ENCODE measurements around the gene PTK7. TPM values are rescaled to one million over a fixed set of nuclear protein-coding genes. Genes with fewer than 3 reads are reported as not detected.

The PTK7 gene
- total and polyA plus RNA-seq, 2 experiments from 2014 or later: 127 to 162 TPM

GRCh38 chr6:43036712-43037111, 39.4 kb upstream of the PTK7 start:
- H3K79me2 ChIP-seq: no peaks in the 10 kb centered on the region
- 92% methylated on average over 9 of the region's 9 CpGs for WGBS (ENCODE audit: low lambda C conversion rate, missing lambda C conversion rate)
- H3K9me2 ChIP-seq (replicated peaks; ENCODE audit: insufficient read depth): no peaks in the 10 kb centered on the region
- no peak for DNase-seq (ENCODE audit: low spot score)
- TF ChIP-seq CTCF (IDR thresholded peaks at IDR 0.05; ENCODE audit: poor library complexity): no peak
- no peak for TF ChIP-seq EZH2phosphoT487 (IDR thresholded peaks at IDR 0.05; ENCODE audit: low read depth, severe bottlenecking, unreplicated experiment)
- TF ChIP-seq EZH2 (IDR thresholded peaks at IDR 0.05; ENCODE audit: borderline replicate concordance): no peak
- no peaks in the 10 kb centered on the region for H3K27me3 ChIP-seq
- no peaks in the 10 kb centered on the region for H4K20me1 ChIP-seq (ENCODE audit: insufficient read depth, poor library complexity, severe bottlenecking)
- H3K36me3 ChIP-seq (replicated peaks; ENCODE audit: insufficient read depth, low read depth): no peaks in the 10 kb centered on the region
- H3K4me1 ChIP-seq (ENCODE audit: insufficient read depth): no peaks in the 10 kb centered on the region
- no peak overlapping the region for H3K27ac ChIP-seq
- H3K4me3 ChIP-seq: no peak overlapping the region
- H3K4me2 ChIP-seq: no peak overlapping the region
- H2AFZ ChIP-seq: no peak overlapping the region
- no peaks in the 10 kb centered on the region for H3K9me3 ChIP-seq (ENCODE audit: low read depth)

- H2AFZ ChIP-seq: no peak overlapping the region
- no peaks in the 10 kb centered on the region for H3K79me2 ChIP-seq
- WGBS (ENCODE audit: low lambda C conversion rate, missing lambda C conversion rate): 97% methylated on average over 5 of the region's 5 CpGs
- H3K9me2 ChIP-seq (replicated peaks; ENCODE audit: insufficient read depth): no peaks in the 10 kb centered on the region
- no peaks in the 10 kb centered on the region for H3K4me1 ChIP-seq (ENCODE audit: insufficient read depth)
- H3K27me3 ChIP-seq: no peaks in the 10 kb centered on the region
- TF ChIP-seq EZH2phosphoT487 (IDR thresholded peaks at IDR 0.05; ENCODE audit: low read depth, severe bottlenecking, unreplicated experiment) (no peak), CTCF (IDR thresholded peaks at IDR 0.05; ENCODE audit: poor library complexity) (no peak), EZH2 (IDR thresholded peaks at IDR 0.05; ENCODE audit: borderline replicate concordance) (no peak)
- no peaks in the 10 kb centered on the region for H4K20me1 ChIP-seq (ENCODE audit: insufficient read depth, poor library complexity, severe bottlenecking)
- H3K36me3 ChIP-seq (replicated peaks; ENCODE audit: insufficient read depth, low read depth): no peaks in the 10 kb centered on the region
- H3K4me3 ChIP-seq: no peak overlapping the region
- no peak overlapping the region for H3K4me2 ChIP-seq
- H3K27ac ChIP-seq: no peak overlapping the region
- no peaks in the 10 kb centered on the region for H3K9me3 ChIP-seq (ENCODE audit: low read depth)
- DNase-seq (ENCODE audit: low spot score): no peak
These were observed 38.9 kb upstream of the PTK7 start for GRCh38 chr6:43037197-43037596.

- TF ChIP-seq CTCF (IDR thresholded peaks at IDR 0.05; ENCODE audit: poor library complexity) (no peak), EZH2phosphoT487 (IDR thresholded peaks at IDR 0.05; ENCODE audit: low read depth, severe bottlenecking, unreplicated experiment) (no peak), EZH2 (IDR thresholded peaks at IDR 0.05; ENCODE audit: borderline replicate concordance) (no peak)
These were observed 38.4 kb upstream of the PTK7 start for GRCh38 chr6:43037706-43038105.

GRCh38 chr6:43038727-43039126, 37.4 kb upstream of the PTK7 start:
- Histone ChIP-seq H4K20me1 (ENCODE audit: insufficient read depth, poor library complexity, severe bottlenecking) (no peaks in the 10 kb centered on the region), H3K36me3 (replicated peaks; ENCODE audit: insufficient read depth, low read depth) (no peaks in the 10 kb centered on the region)
- 92% methylated on average over 9 of the region's 9 CpGs for WGBS (ENCODE audit: low lambda C conversion rate, missing lambda C conversion rate)

More at GRCh38 chr6:43037706-43038105, 38.4 kb upstream of the PTK7 start:
- Histone ChIP-seq H3K9me2 (replicated peaks; ENCODE audit: insufficient read depth) (no peaks in the 10 kb centered on the region), H3K4me1 (ENCODE audit: insufficient read depth) (no peaks in the 10 kb centered on the region), H3K27me3 (no peaks in the 10 kb centered on the region), H3K9me3 (ENCODE audit: low read depth) (no peaks in the 10 kb centered on the region), H4K20me1 (ENCODE audit: insufficient read depth, poor library complexity, severe bottlenecking) (no peaks in the 10 kb centered on the region), H3K27ac (no peak overlapping the region), H2AFZ (no peak overlapping the region), H3K79me2 (no peaks in the 10 kb centered on the region), H3K4me2 (no peak overlapping the region), H3K4me3 (no peak overlapping the region), H3K36me3 (replicated peaks; ENCODE audit: insufficient read depth, low read depth) (no peaks in the 10 kb centered on the region)
- WGBS (ENCODE audit: low lambda C conversion rate, missing lambda C conversion rate): 97% methylated on average over 9 of the region's 9 CpGs
- no peak for DNase-seq (ENCODE audit: low spot score)

More at GRCh38 chr6:43038727-43039126, 37.4 kb upstream of the PTK7 start:
- H3K9me2 ChIP-seq (replicated peaks; ENCODE audit: insufficient read depth): no peaks in the 10 kb centered on the region
- DNase-seq (ENCODE audit: low spot score): no peak
- no peaks in the 10 kb centered on the region for H3K79me2 ChIP-seq
- H3K9me3 ChIP-seq (ENCODE audit: low read depth): no peaks in the 10 kb centered on the region
- no peaks in the 10 kb centered on the region for H3K27me3 ChIP-seq
- no peak for TF ChIP-seq EZH2 (IDR thresholded peaks at IDR 0.05; ENCODE audit: borderline replicate concordance)
- TF ChIP-seq CTCF (IDR thresholded peaks at IDR 0.05; ENCODE audit: poor library complexity): no peak
- TF ChIP-seq EZH2phosphoT487 (IDR thresholded peaks at IDR 0.05; ENCODE audit: low read depth, severe bottlenecking, unreplicated experiment): no peak
- H3K4me1 ChIP-seq (ENCODE audit: insufficient read depth): no peaks in the 10 kb centered on the region
- H3K4me2 ChIP-seq: no peak overlapping the region
- no peak overlapping the region for H2AFZ ChIP-seq
- no peak overlapping the region for H3K27ac ChIP-seq
- no peak overlapping the region for H3K4me3 ChIP-seq

All from hepatocyte (in vitro differentiated cells).